ENCODE data around the gene PCSK2.

DNA sequence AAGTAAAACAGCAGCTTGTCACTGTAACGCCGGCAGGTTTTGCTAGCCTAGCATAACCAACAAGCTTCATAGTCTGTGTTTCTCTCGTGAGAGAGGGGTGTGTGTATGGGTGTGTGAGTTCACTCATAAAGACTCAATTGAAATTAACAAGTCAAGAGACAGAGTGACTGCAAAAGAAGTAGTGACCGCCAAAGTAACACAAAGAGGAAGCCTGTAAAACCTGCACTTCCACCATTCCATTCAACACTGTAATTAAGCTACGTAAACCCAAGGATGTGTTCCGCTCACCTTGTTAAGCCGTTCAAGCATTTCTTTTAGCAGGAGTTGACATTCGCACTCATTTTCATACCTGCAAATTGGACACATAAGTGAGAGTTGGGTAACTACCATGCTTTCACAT is 297.7 kb downstream of the PCSK2 start:
- TF ChIP-seq, protein P1, sequence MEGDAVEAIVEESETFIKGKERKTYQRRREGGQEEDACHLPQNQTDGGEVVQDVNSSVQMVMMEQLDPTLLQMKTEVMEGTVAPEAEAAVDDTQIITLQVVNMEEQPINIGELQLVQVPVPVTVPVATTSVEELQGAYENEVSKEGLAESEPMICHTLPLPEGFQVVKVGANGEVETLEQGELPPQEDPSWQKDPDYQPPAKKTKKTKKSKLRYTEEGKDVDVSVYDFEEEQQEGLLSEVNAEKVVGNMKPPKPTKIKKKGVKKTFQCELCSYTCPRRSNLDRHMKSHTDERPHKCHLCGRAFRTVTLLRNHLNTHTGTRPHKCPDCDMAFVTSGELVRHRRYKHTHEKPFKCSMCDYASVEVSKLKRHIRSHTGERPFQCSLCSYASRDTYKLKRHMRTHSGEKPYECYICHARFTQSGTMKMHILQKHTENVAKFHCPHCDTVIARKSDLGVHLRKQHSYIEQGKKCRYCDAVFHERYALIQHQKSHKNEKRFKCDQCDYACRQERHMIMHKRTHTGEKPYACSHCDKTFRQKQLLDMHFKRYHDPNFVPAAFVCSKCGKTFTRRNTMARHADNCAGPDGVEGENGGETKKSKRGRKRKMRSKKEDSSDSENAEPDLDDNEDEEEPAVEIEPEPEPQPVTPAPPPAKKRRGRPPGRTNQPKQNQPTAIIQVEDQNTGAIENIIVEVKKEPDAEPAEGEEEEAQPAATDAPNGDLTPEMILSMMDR (IDR thresholded peaks at IDR 0.05), result no peak
- TF ChIP-seq POLR2A (IDR thresholded peaks at IDR 0.05), result no peak
